HepG2 (cell line): ENCODE measurements around the gene LIMK2. TPM values are rescaled to one million over a fixed set of nuclear protein-coding genes. Genes with fewer than 3 reads are reported as not detected.

Source experiments
- ATRX ChIP-seq: sonication (generic); formaldehyde crosslinking; IDR thresholded peaks from 2 replicates; pipeline ENCODE4 v1.4.0; 2020; ENCODE audit warnings: missing genetic modification reagents, borderline replicate concordance
- FOXK1 ChIP-seq: sonication (generic); formaldehyde crosslinking; IDR thresholded peaks from 2 replicates; pipeline ENCODE4 v1.4.0; 2020; ENCODE audit warnings: low read depth, missing genetic modification reagents, borderline replicate concordance
- HNRNPK ChIP-seq: fragments of 200-400 bp; formaldehyde crosslinking; IDR thresholded peaks from 2 replicates; pipeline ENCODE4 v1.6.1; 2018; ENCODE audit warnings: low read length, low read depth, moderate library complexity, mild to moderate bottlenecking; ENCODE audit not compliant: poor library complexity, severe bottlenecking
- HNRNPL ChIP-seq: fragments of 200-400 bp; formaldehyde crosslinking; IDR thresholded peaks from 2 replicates; pipeline ENCODE4 v1.6.1; 2017; ENCODE audit warnings: mild to moderate bottlenecking, low read depth, low read length
- IKZF5 ChIP-seq: IDR thresholded peaks from 2 replicates; pipeline ENCODE4 v1.6.1; 2018; ENCODE audit warnings: missing genetic modification reagents, mild to moderate bottlenecking, missing compliant biosample characterization
- JUN ChIP-seq: sonication (generic); formaldehyde crosslinking; IDR thresholded peaks from 2 replicates; pipeline ENCODE4 v1.4.0; 2020; ENCODE audit warnings: mild to moderate bottlenecking, missing genetic modification reagents
- PHF20 ChIP-seq: sonication (generic); formaldehyde crosslinking; IDR thresholded peaks from 2 replicates; pipeline ENCODE4 v1.5.0; 2020; ENCODE audit warnings: mild to moderate bottlenecking, missing genetic modification reagents
- RAD21 ChIP-seq: fragments of 450-650 bp; formaldehyde crosslinking; IDR thresholded peaks from 2 replicates; pipeline ENCODE4 v1.5.0; 2020; ENCODE audit warnings: mild to moderate bottlenecking
- SRSF1 ChIP-seq: fragments of 200-400 bp; formaldehyde crosslinking; optimal IDR thresholded peaks from 2 replicates; pipeline ENCODE3; 2017; ENCODE audit warnings: mild to moderate bottlenecking, low read depth, low read length, moderate library complexity
- ZBTB10 ChIP-seq: sonication (generic); formaldehyde crosslinking; IDR thresholded peaks from 2 replicates; pipeline ENCODE4 v1.4.0; 2020; ENCODE audit warnings: missing genetic modification reagents, borderline replicate concordance
- ZNF446 ChIP-seq: sonication (generic); formaldehyde crosslinking; IDR thresholded peaks from 2 replicates; pipeline ENCODE4 v1.5.0; 2020; ENCODE audit warnings: mild to moderate bottlenecking, missing genetic modification reagents
- ZNF768 ChIP-seq: sonication (generic); formaldehyde crosslinking; IDR thresholded peaks from 2 replicates; pipeline ENCODE4 v1.4.0; 2020; ENCODE audit warnings: missing genetic modification reagents
- ZSCAN12 ChIP-seq: sonication (generic); formaldehyde crosslinking; IDR thresholded peaks from 2 replicates; pipeline ENCODE4 v1.9.0; 2021; ENCODE audit warnings: mild to moderate bottlenecking, missing genetic modification reagents
- ZSCAN21 ChIP-seq: sonication (generic); formaldehyde crosslinking; IDR thresholded peaks from 2 replicates; pipeline ENCODE4 v1.8.0; 2022; ENCODE audit warnings: mild to moderate bottlenecking, missing genetic modification reagents, moderate library complexity, borderline replicate concordance
- polyA plus RNA-seq, 8 experiments: library from polyadenylated mRNA; depleted of rRNA in 3 of 8; stranded (reverse) in 7 of 8; unstranded in 1 of 8; fragments of >200 nt; fragmentation: Illumina TruSeq in 4 of 8; extraction: Trizol in 4 of 8; gene quantifications; 2 replicates each; pipeline versions ENCODE4 v1.2.1 to v1.2.3, GENCODE V29; 2011 to 2016; ENCODE audit warnings: low read depth in 4 of 8, missing spikeins in 1 of 8, mixed read lengths in 1 of 8; ENCODE audit not compliant: insufficient read depth in 1 of 8
- total RNA-seq, 5 experiments: library from RNA; depleted of rRNA; stranded (reverse); fragments of >200 nt; fragmentation: Illumina TruSeq; extraction: Trizol; gene quantifications; 2 replicates each; pipeline ENCODE4 v1.2.3, GENCODE V29; 2016; ENCODE audit warnings: low read depth in 1 of 5
- TF ChIP-seq, protein P1 (sequence below): sonication (generic); formaldehyde crosslinking; IDR thresholded peaks from 2 replicates; pipeline ENCODE4 v1.4.0; 2020; ENCODE audit warnings: missing genetic modification reagents
- TF ChIP-seq, protein P2 (sequence below): sonication (generic); formaldehyde crosslinking; IDR thresholded peaks from 2 replicates; pipeline ENCODE4 v1.5.0; 2020; ENCODE audit warnings: mild to moderate bottlenecking, missing genetic modification reagents

LIMK2 gene
- total and polyA plus RNA-seq, 2 of the 13 experiments (the other 11 are each of a cell fraction or from before 2014, with no cell fraction given) = 20.9 to 29.8 TPM

- TF ChIP-seq, protein P1, sequence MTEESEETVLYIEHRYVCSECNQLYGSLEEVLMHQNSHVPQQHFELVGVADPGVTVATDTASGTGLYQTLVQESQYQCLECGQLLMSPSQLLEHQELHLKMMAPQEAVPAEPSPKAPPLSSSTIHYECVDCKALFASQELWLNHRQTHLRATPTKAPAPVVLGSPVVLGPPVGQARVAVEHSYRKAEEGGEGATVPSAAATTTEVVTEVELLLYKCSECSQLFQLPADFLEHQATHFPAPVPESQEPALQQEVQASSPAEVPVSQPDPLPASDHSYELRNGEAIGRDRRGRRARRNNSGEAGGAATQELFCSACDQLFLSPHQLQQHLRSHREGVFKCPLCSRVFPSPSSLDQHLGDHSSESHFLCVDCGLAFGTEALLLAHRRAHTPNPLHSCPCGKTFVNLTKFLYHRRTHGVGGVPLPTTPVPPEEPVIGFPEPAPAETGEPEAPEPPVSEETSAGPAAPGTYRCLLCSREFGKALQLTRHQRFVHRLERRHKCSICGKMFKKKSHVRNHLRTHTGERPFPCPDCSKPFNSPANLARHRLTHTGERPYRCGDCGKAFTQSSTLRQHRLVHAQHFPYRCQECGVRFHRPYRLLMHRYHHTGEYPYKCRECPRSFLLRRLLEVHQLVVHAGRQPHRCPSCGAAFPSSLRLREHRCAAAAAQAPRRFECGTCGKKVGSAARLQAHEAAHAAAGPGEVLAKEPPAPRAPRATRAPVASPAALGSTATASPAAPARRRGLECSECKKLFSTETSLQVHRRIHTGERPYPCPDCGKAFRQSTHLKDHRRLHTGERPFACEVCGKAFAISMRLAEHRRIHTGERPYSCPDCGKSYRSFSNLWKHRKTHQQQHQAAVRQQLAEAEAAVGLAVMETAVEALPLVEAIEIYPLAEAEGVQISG (CRISPR knock-in tag) = peak; percentile 77
- TF ChIP-seq, protein P2, sequence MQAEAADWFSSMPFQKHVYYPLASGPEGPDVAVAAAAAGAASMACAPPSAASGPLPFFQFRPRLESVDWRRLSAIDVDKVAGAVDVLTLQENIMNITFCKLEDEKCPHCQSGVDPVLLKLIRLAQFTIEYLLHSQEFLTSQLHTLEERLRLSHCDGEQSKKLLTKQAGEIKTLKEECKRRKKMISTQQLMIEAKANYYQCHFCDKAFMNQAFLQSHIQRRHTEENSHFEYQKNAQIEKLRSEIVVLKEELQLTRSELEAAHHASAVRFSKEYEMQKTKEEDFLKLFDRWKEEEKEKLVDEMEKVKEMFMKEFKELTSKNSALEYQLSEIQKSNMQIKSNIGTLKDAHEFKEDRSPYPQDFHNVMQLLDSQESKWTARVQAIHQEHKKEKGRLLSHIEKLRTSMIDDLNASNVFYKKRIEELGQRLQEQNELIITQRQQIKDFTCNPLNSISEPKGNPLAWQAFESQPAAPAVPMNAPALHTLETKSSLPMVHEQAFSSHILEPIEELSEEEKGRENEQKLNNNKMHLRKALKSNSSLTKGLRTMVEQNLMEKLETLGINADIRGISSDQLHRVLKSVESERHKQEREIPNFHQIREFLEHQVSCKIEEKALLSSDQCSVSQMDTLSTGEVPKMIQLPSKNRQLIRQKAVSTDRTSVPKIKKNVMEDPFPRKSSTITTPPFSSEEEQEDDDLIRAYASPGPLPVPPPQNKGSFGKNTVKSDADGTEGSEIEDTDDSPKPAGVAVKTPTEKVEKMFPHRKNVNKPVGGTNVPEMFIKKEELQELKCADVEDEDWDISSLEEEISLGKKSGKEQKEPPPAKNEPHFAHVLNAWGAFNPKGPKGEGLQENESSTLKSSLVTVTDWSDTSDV (CRISPR knock-in tag) = no peak
- TF ChIP-seq ZNF446 (CRISPR knock-in tag) = no peak
- TF ChIP-seq PHF20 (CRISPR knock-in tag) = no peak
- TF ChIP-seq SRSF1 = no peak
- TF ChIP-seq FOXK1 (CRISPR knock-in tag) = peak; percentile 53; the same call in 1 of the 2 replicates
- no peak for TF ChIP-seq ZBTB10
- TF ChIP-seq ATRX (CRISPR knock-in tag) = no peak
- no peak for TF ChIP-seq ZNF768 (CRISPR knock-in tag)
- TF ChIP-seq ZSCAN12 (CRISPR knock-in tag) = peak; percentile 53; the same call in 1 of the 2 replicates
- TF ChIP-seq RAD21 (CRISPR knock-in tag) = peak; percentile 25; the same call in 1 of the 2 replicates
- peak; percentile 46; the same call in 1 of the 2 replicates for TF ChIP-seq IKZF5 (CRISPR knock-in tag)
- no peak for TF ChIP-seq JUN (CRISPR knock-in tag)
- no peak for TF ChIP-seq HNRNPK
- no peak for TF ChIP-seq HNRNPL
- TF ChIP-seq ZSCAN21 (CRISPR knock-in tag) = peak; percentile 78; the same call in 1 of the 2 replicates
These were observed 80.3 kb downstream of the LIMK2 start, which contains the start of gene PIK3IP1 (continued) for GRCh38 chr22:31292236-31292989.
